NCI-H1417 (cell line): ENCODE measurements around the gene H2BW2.
"Not testable (repeated sequence)": the region's sequence is repeated elsewhere in the genome, so short reads cannot be mapped to it uniquely, and the experiment has no call there.

Source experiments
- DNase-seq, 3 experiments: peaks; one replicate each; lab custom pipeline; 2025; lab: John Stamatoyannopoulos, UW

H2BW2 gene

GRCh38 chrX:104039689-104040505 is at the start of gene H2BW2:
H2BW2 (plus strand) TSS chrX:104039956; CDS start chrX:104039995, 39 bp downstream.
- no peak for DNase-seq

GRCh38 chrX:103999234-103999633 is 40.5 kb upstream of the H2BW2 start:
- DNase-seq, result no peak

GRCh38 chrX:104008831-104009230 is 30.9 kb upstream of the H2BW2 start:
- DNase-seq, result no peak

GRCh38 chrX:104013158-104013557 is 26.6 kb upstream of the H2BW2 start:
- DNase-seq, result no peak

- DNase-seq, result no peak
Observed at GRCh38 chrX:104013606-104014005, 26.1 kb upstream of the H2BW2 start, which contains the start of gene H2BW1. H2BW1 (minus strand) TSS chrX:104013708; CDS start chrX:104013576, 132 bp downstream.

GRCh38 chrX:104015576-104015975 is 24.2 kb upstream of the H2BW2 start:
- DNase-seq, result not testable (repeated sequence)

GRCh38 chrX:104018126-104018525 is 21.6 kb upstream of the H2BW2 start:
- DNase-seq, result no peak

GRCh38 chrX:104041003-104041402 is 1.2 kb downstream of the H2BW2 start:
- DNase-seq, result no peak

- DNase-seq, result no peak
Observed at GRCh38 chrX:104045642-104046041, 5.9 kb downstream of the H2BW2 start.

GRCh38 chrX:104047171-104047570 is 7.4 kb downstream of the H2BW2 start:
- DNase-seq, result no peak

- not testable (repeated sequence) for DNase-seq
Observed at GRCh38 chrX:104054956-104055355, 15.2 kb downstream of the H2BW2 start.

- not testable (repeated sequence) for DNase-seq
Observed at GRCh38 chrX:104062636-104063035, 22.9 kb downstream of the H2BW2 start.

GRCh38 chrX:104075778-104076445 is 36.2 kb downstream of the H2BW2 start, which contains the start of gene TMSB15C:
TMSB15C (minus strand) TSS chrX:104076236.
- not testable (repeated sequence) for DNase-seq

- DNase-seq, result not testable (repeated sequence)
Observed at GRCh38 chrX:104077854-104078253, 38.1 kb downstream of the H2BW2 start.

- no peak for DNase-seq
Observed at GRCh38 chrX:104084063-104084462, 44.3 kb downstream of the H2BW2 start.

GRCh38 chrX:104084534-104085277 is 45.0 kb downstream of the H2BW2 start:
- DNase-seq, result no peak

GRCh38 chrX:104085477-104085876 is 45.7 kb downstream of the H2BW2 start:
- no peak for DNase-seq

- no peak for DNase-seq
Observed at GRCh38 chrX:104085919-104086318, 46.2 kb downstream of the H2BW2 start.
